IMR-90 (cell line): ENCODE measurements around the gene ARGFX. TPM values are rescaled to one million over a fixed set of nuclear protein-coding genes. Genes with fewer than 3 reads are reported as not detected.

ENCODE experiments used
- ATAC-seq: fragments of 200-7000 bp; cut with Tn5 transposase; 2 replicates; pipeline ENCODE4 v1.9.1; 2020; ENCODE audit warnings: low read depth, mild to moderate bottlenecking, moderate library complexity
- BruUV-seq: library from RNA; stranded (reverse); fragments of 400-500 nt; replicated peaks from 2 replicates; lab custom pipeline; 2021; lab: Mats Ljungman, UMichigan
- CTCF ChIA-PET: fragments of 300-600 bp; formaldehyde crosslinking; extraction: SDS; loops from one replicate; lab custom pipeline; 2021; ENCODE audit warnings: antibody characterized with exemption; lab: Yijun Ruan, JAX
- POLR2A ChIA-PET: fragments of 300-600 bp; sonication (Branson Sonifier 250); formaldehyde crosslinking; loops from one replicate; lab custom pipeline; 2022; ENCODE audit warnings: antibody characterized with exemption; ENCODE audit not compliant: unreplicated experiment; lab: Charles Lee
- DNase-seq: peaks from one replicate; pipeline ENCODE4 v3.0.0; 2013
- H2AFZ ChIP-seq: replicated peaks from 2 replicates; pipeline ENCODE3; 2013; ENCODE audit warnings: low read length, mild to moderate bottlenecking; ENCODE audit not compliant: poor library complexity
- H2AK5ac ChIP-seq: 2 replicates; pipeline ENCODE4 v1.6.1; 2013; ENCODE audit warnings: low read depth, low read length, inconsistent platforms
- H2AK9ac ChIP-seq: replicated peaks from 2 replicates; pipeline ENCODE3; 2013; ENCODE audit warnings: mild to moderate bottlenecking, low read depth, low read length, moderate library complexity; ENCODE audit not compliant: poor library complexity
- H2BK120ac ChIP-seq: 2 replicates; pipeline ENCODE4 v1.6.1; 2013; ENCODE audit warnings: low read depth, low read length, inconsistent platforms
- H2BK15ac ChIP-seq: 3 replicates; pipeline ENCODE4 v1.6.1; 2013; ENCODE audit warnings: low read depth, low read length, inconsistent platforms
- H2BK20ac ChIP-seq: 2 replicates; pipeline ENCODE4 v1.6.1; 2013; ENCODE audit warnings: low read depth, mild to moderate bottlenecking, inconsistent platforms, low read length, moderate library complexity
- H2BK5ac ChIP-seq: 2 replicates; pipeline ENCODE4 v1.6.1; 2013; ENCODE audit warnings: mild to moderate bottlenecking, low read depth, low read length, inconsistent platforms; ENCODE audit not compliant: poor library complexity, severe bottlenecking
- H3K14ac ChIP-seq: replicated peaks from 2 replicates; pipeline ENCODE4 v1.6.1; 2013; ENCODE audit warnings: low read depth, low read length, inconsistent platforms
- H3K18ac ChIP-seq: 2 replicates; pipeline ENCODE4 v1.6.1; 2013; ENCODE audit warnings: low read depth, low read length, control low read depth
- H3K23ac ChIP-seq: 2 replicates; pipeline ENCODE4 v1.6.1; 2013; ENCODE audit warnings: low read depth, low read length, inconsistent platforms
- H3K27ac ChIP-seq: 2 replicates; pipeline ENCODE4 v1.5.1; 2013; ENCODE audit warnings: mild to moderate bottlenecking, control low read depth, low read length; ENCODE audit not compliant: insufficient read depth
- H3K27me3 ChIP-seq: 2 replicates; pipeline ENCODE4 v1.6.1; 2013; ENCODE audit warnings: low read length; ENCODE audit not compliant: control insufficient read depth, insufficient read depth
- H3K36me3 ChIP-seq: 2 replicates; pipeline ENCODE4 v1.6.1; 2013; ENCODE audit warnings: low read length, mixed read lengths; ENCODE audit not compliant: control insufficient read depth, insufficient read depth
- H3K4ac ChIP-seq: 2 replicates; pipeline ENCODE4 v1.6.1; 2013; ENCODE audit warnings: low read depth, low read length, inconsistent platforms
- H3K4me1 ChIP-seq: 2 replicates; pipeline ENCODE4 v1.6.1; 2013; ENCODE audit warnings: low read length, mixed read lengths; ENCODE audit not compliant: control insufficient read depth, insufficient read depth
- H3K4me2 ChIP-seq: 2 replicates; pipeline ENCODE4 v1.6.1; 2013; ENCODE audit warnings: low read depth, mild to moderate bottlenecking, control low read depth, low read length, moderate library complexity
- H3K4me3 ChIP-seq: 2 replicates; pipeline ENCODE4 v1.5.1; 2013; ENCODE audit warnings: low read depth, mild to moderate bottlenecking, control low read depth, low read length, moderate library complexity; ENCODE audit not compliant: insufficient read depth
- H3K56ac ChIP-seq: 2 replicates; pipeline ENCODE4 v1.6.1; 2013; ENCODE audit warnings: low read length, inconsistent platforms; ENCODE audit not compliant: insufficient read depth; ENCODE audit errors: extremely low read depth
- H3K79me1 ChIP-seq, 2 experiments: 2 replicates each; pipeline ENCODE4 v1.6.1; 2013; ENCODE audit warnings: low read length in 2 of 2, inconsistent platforms in 1 of 2, low read depth in 1 of 2
- H3K9ac ChIP-seq: 2 replicates; pipeline ENCODE4 v1.6.1; 2013; ENCODE audit warnings: low read depth, low read length, control low read depth
- H3K9me1 ChIP-seq: 2 replicates; pipeline ENCODE4 v1.6.1; 2013; ENCODE audit warnings: low read length, inconsistent platforms; ENCODE audit not compliant: insufficient read depth
- H3K9me3 ChIP-seq: 2 replicates; pipeline ENCODE4 v1.6.1; 2013; ENCODE audit warnings: low read length; ENCODE audit not compliant: control insufficient read depth, insufficient read depth
- H4K20me1 ChIP-seq: 2 replicates; pipeline ENCODE4 v1.6.1; 2013; ENCODE audit warnings: low read length, inconsistent platforms; ENCODE audit not compliant: insufficient read depth
- H4K5ac ChIP-seq: 2 replicates; pipeline ENCODE4 v1.6.1; 2013; ENCODE audit warnings: mild to moderate bottlenecking, low read depth, low read length, control low read depth
- H4K8ac ChIP-seq, 2 experiments: 2 replicates each; pipeline ENCODE4 v1.6.1; 2013; ENCODE audit warnings: low read depth in 2 of 2, low read length in 2 of 2, control low read depth in 1 of 2, inconsistent platforms in 1 of 2
- H4K91ac ChIP-seq: 2 replicates; pipeline ENCODE4 v1.6.1; 2013; ENCODE audit warnings: low read depth, low read length, inconsistent platforms; ENCODE audit not compliant: insufficient read depth
- FOS ChIP-seq: fragments of 150-350 bp; IDR thresholded peaks from 2 replicates; pipeline ENCODE4 v1.6.1; 2016; ENCODE audit warnings: low read depth, low read length
- MAFK ChIP-seq: IDR thresholded peaks from 2 replicates; pipeline ENCODE4 v1.6.1; 2012; ENCODE audit warnings: low read depth, low read length, improper control_type of control experiment
- MAZ ChIP-seq: IDR thresholded peaks from 2 replicates; pipeline ENCODE4 v1.6.1; 2012; ENCODE audit warnings: low read depth, mild to moderate bottlenecking, low read length, improper control_type of control experiment, moderate library complexity, borderline replicate concordance
- MXI1 ChIP-seq: IDR thresholded peaks from 2 replicates; pipeline ENCODE4 v1.6.1; 2012; ENCODE audit warnings: low read depth, mild to moderate bottlenecking, low read length, moderate library complexity, borderline replicate concordance
- NFE2L2 ChIP-seq: fragments of 150-350 bp; IDR thresholded peaks from 2 replicates; pipeline ENCODE4 v1.6.1; 2016; ENCODE audit warnings: low read depth, mild to moderate bottlenecking, low read length
- RFX5 ChIP-seq: IDR thresholded peaks from 2 replicates; pipeline ENCODE4 v1.8.0; 2012; ENCODE audit warnings: low read depth, mild to moderate bottlenecking, low read length, moderate library complexity
- WGBS, 2 experiments: methylation state at CpG; one replicate each; pipeline versions ENCODE4 v1.1.5 to v1.1.7; 2013; ENCODE audit warnings: missing lambda C conversion rate in 2 of 2; ENCODE audit not compliant: insufficient read length in 1 of 2; ENCODE audit errors: extremely low coverage in 2 of 2; 5-methylcytosine and 5-hydroxymethylcytosine counted together
- dilution Hi-C: fragments of 300-500 bp; cut with HindIII; formaldehyde crosslinking; loops from one replicate; pipeline ENCODE4 v1.14.3; 2018; ENCODE audit warnings: low sequenced_read_pairs; ENCODE audit not compliant: unreplicated experiment
- in situ Hi-C: fragments of 300-500 bp; cut with MboI; formaldehyde crosslinking; loops from 3 replicates; pipeline ENCODE4 v1.14.3; 2019; ENCODE audit warnings: low sequenced_read_pairs, inconsistent platforms, mixed read lengths
- intact Hi-C: fragments of 100-400 bp; cut with micrococcal nuclease; formaldehyde crosslinking; loops from 2 replicates; pipeline ENCODE4 v1.10.0; 2022
- polyA plus RNA-seq, 3 experiments: library from polyadenylated mRNA; depleted of rRNA; stranded (reverse); fragments of >200 nt; gene quantifications; 2 replicates each; pipeline ENCODE4 v1.2.3, GENCODE V29; 2012; ENCODE audit warnings: low replicate concordance in 1 of 3
- total RNA-seq: library from RNA; depleted of rRNA; stranded (reverse); fragments of >200 nt; gene quantifications from 2 replicates; pipeline ENCODE4 v1.2.3, GENCODE V29; 2012
- TF ChIP-seq, protein P1 (sequence below): conservative IDR thresholded peaks from 2 replicates; pipeline ENCODE4 v1.5.1; 2012; ENCODE audit warnings: mild to moderate bottlenecking, low read depth, low read length, improper control_type of control experiment
- TF ChIP-seq, protein P2 (sequence below): fragments of 150-350 bp; IDR thresholded peaks from 2 replicates; pipeline ENCODE4 v1.6.1; 2016; ENCODE audit warnings: low read depth, mild to moderate bottlenecking, low read length, moderate library complexity, borderline replicate concordance

ARGFX gene
- total and polyA plus RNA-seq, 2 of the 4 experiments (the other 2 are of a cell fraction), result not detected

DNA sequence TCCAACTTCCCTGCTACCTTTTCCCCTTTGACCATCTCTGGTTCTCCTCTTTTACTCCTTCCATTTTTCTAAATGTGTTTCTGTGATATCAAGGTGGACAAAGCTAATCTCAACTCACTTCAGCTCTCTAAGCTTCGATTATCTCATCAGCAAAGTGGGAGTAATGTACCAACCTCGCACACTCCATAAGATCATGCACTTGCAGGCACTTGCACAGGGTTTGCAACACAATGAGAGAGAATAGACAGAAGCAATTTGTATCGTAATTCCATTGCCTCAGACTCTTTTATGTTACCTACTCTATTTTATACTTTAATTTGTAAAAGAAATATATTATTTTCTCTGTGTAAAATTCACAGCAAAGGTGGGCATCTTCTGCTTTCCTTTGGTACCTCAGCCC lies 15.0 kb upstream of the ARGFX start:
- Histone ChIP-seq H2BK5ac (no peak overlapping the region), H3K56ac (no peak overlapping the region), H4K91ac (no peak overlapping the region), H3K4ac (no peak overlapping the region), H3K27ac (no peak overlapping the region), H3K9me3 (no peaks in the 10 kb centered on the region), H3K9ac (no peak overlapping the region), H3K36me3 (no peaks in the 10 kb centered on the region), H3K9me1 (no peaks in the 10 kb centered on the region), H4K5ac (no peak overlapping the region), H4K8ac (no peak overlapping the region), H2BK20ac (no peak overlapping the region), H3K14ac (no peak overlapping the region), H3K4me1 (no peaks in the 10 kb centered on the region; the same call in 1 of the 2 replicates), H2AK9ac (no peak overlapping the region), H4K20me1 (no peaks in the 10 kb centered on the region), H3K4me3 (no peak overlapping the region), H3K23ac (no peak overlapping the region), H2AK5ac (no peak overlapping the region), H3K27me3 (no peaks in the 10 kb centered on the region), H3K79me1 (no peaks in the 10 kb centered on the region), H3K18ac (no peak overlapping the region), H3K4me2 (no peak overlapping the region), H2BK15ac (no peak overlapping the region), H2AFZ (no peak overlapping the region), H2BK120ac (no peak overlapping the region)
- no TSS peak for BruUV-seq
- DNase-seq, result no peak
- ChIA-PET POLR2A (no interaction called here), CTCF (interaction anchor here (0.6 kb wide), 1 partner anchor 710 kb away, joined by 3 read pairs; no protein-coding TSS in a partner anchor)
- ATAC-seq, result no peak
- in situ Hi-C loops, result loop anchor here (10.0 kb wide), 1 partner anchor 712 kb away; no protein-coding TSS in a partner anchor
- no CpG with 5 or more reads among the region's 3 CpGs for WGBS, 2 experiments
- intact Hi-C loops, result no loop called here
- dilution Hi-C loops, result no loop called here
- TF ChIP-seq MAZ (no peak), MAFK (no peak), NFE2L2 (no peak), FOS (no peak), RFX5 (no peak), MXI1 (no peak)
- TF ChIP-seq, protein P1, sequence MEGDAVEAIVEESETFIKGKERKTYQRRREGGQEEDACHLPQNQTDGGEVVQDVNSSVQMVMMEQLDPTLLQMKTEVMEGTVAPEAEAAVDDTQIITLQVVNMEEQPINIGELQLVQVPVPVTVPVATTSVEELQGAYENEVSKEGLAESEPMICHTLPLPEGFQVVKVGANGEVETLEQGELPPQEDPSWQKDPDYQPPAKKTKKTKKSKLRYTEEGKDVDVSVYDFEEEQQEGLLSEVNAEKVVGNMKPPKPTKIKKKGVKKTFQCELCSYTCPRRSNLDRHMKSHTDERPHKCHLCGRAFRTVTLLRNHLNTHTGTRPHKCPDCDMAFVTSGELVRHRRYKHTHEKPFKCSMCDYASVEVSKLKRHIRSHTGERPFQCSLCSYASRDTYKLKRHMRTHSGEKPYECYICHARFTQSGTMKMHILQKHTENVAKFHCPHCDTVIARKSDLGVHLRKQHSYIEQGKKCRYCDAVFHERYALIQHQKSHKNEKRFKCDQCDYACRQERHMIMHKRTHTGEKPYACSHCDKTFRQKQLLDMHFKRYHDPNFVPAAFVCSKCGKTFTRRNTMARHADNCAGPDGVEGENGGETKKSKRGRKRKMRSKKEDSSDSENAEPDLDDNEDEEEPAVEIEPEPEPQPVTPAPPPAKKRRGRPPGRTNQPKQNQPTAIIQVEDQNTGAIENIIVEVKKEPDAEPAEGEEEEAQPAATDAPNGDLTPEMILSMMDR, result no peak
- TF ChIP-seq, protein P2, sequence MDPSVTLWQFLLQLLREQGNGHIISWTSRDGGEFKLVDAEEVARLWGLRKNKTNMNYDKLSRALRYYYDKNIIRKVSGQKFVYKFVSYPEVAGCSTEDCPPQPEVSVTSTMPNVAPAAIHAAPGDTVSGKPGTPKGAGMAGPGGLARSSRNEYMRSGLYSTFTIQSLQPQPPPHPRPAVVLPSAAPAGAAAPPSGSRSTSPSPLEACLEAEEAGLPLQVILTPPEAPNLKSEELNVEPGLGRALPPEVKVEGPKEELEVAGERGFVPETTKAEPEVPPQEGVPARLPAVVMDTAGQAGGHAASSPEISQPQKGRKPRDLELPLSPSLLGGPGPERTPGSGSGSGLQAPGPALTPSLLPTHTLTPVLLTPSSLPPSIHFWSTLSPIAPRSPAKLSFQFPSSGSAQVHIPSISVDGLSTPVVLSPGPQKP, result no peak
